OCI-LY7 (cell line): Measurements from ENCODE around the gene CASP4.

Experiments
- EZH2phosphoT487 ChIP-seq: fragments of 200-600 bp; sonication (generic); IDR thresholded peaks from 2 replicates; pipeline ENCODE4 v1.6.1; 2018; ENCODE audit warnings: low read depth, borderline replicate concordance, mild to moderate bottlenecking, mixed run types, antibody characterized with exemption, low read length, moderate library complexity, mixed read lengths
- TF ChIP-seq, protein P1 (sequence below): fragments of 200-600 bp; sonication (generic); conservative IDR thresholded peaks from 2 replicates; pipeline ENCODE4 v1.5.1; 2014; ENCODE audit warnings: mild to moderate bottlenecking, antibody characterized with exemption, low read length, moderate library complexity, mixed read lengths

DNA sequence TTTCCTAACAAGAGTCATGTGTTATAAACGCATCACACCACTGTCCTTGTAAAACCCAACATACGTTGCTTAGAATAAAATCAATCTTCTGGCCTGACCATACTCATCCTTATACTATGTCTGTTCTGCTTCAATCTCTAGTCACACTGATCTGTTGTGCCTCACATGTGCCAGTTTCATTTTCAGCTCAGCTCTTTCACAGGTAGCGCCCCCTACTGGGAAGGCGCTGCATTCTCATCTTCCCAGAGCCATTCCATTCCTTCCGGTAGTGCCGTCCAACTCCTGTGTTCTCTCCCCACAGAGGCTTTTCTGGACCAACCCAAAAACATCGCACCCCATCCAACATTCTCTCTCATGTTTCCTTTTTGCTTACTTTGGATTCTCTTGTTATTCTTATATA, 32.4 kb upstream of the CASP4 start:
- TF ChIP-seq, protein P1, sequence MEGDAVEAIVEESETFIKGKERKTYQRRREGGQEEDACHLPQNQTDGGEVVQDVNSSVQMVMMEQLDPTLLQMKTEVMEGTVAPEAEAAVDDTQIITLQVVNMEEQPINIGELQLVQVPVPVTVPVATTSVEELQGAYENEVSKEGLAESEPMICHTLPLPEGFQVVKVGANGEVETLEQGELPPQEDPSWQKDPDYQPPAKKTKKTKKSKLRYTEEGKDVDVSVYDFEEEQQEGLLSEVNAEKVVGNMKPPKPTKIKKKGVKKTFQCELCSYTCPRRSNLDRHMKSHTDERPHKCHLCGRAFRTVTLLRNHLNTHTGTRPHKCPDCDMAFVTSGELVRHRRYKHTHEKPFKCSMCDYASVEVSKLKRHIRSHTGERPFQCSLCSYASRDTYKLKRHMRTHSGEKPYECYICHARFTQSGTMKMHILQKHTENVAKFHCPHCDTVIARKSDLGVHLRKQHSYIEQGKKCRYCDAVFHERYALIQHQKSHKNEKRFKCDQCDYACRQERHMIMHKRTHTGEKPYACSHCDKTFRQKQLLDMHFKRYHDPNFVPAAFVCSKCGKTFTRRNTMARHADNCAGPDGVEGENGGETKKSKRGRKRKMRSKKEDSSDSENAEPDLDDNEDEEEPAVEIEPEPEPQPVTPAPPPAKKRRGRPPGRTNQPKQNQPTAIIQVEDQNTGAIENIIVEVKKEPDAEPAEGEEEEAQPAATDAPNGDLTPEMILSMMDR, result peak; percentile 84
- no peak for TF ChIP-seq EZH2phosphoT487
